DMS153 treated with DMSO at 0.1 percent for 48 hours (cell line): ENCODE measurements around the gene CDH1.
"Not testable (repeated sequence)": the region's sequence is repeated elsewhere in the genome, so short reads cannot be mapped to it uniquely, and the experiment has no call there.

Experiments
- DNase-seq: peaks from one replicate; lab custom pipeline; 2025; ENCODE audit not compliant: unreplicated experiment; lab: John Stamatoyannopoulos, UW

The CDH1 gene

GRCh38 chr16:68787419-68787807, 50.3 kb downstream of the CDH1 start:
- not testable (repeated sequence) for DNase-seq

- DNase-seq, result no peak
Observed at GRCh38 chr16:68790130-68790761, 53.2 kb downstream of the CDH1 start.

GRCh38 chr16:68790944-68791343, 53.9 kb downstream of the CDH1 start:
- DNase-seq, result no peak

GRCh38 chr16:68792465-68793324, 55.6 kb downstream of the CDH1 start:
- DNase-seq, result no peak

GRCh38 chr16:68793401-68793857, 56.3 kb downstream of the CDH1 start:
- DNase-seq, result no peak

- DNase-seq, result peak; percentile 41
Observed at GRCh38 chr16:68798398-68798797, 61.3 kb downstream of the CDH1 start.

GRCh38 chr16:68800257-68800875, 63.3 kb downstream of the CDH1 start:
- peak; percentile 66 for DNase-seq

- no peak for DNase-seq
Observed at GRCh38 chr16:68802190-68802589, 65.1 kb downstream of the CDH1 start.

- DNase-seq, result no peak
Observed at GRCh38 chr16:68806422-68806821, 69.3 kb downstream of the CDH1 start.

GRCh38 chr16:68806981-68807380, 69.9 kb downstream of the CDH1 start:
- DNase-seq, result no peak

GRCh38 chr16:68814516-68814915, 77.4 kb downstream of the CDH1 start:
- no peak for DNase-seq

- DNase-seq, result no peak
Observed at GRCh38 chr16:68823401-68824135, 86.5 kb downstream of the CDH1 start.

GRCh38 chr16:68825427-68825826, 88.3 kb downstream of the CDH1 start:
- DNase-seq, result no peak

GRCh38 chr16:68826652-68827051, 89.6 kb downstream of the CDH1 start:
- no peak for DNase-seq

- DNase-seq, result no peak
Observed at GRCh38 chr16:68833251-68833650, 96.2 kb downstream of the CDH1 start.

- no peak for DNase-seq
Observed at GRCh38 chr16:68834550-68834949, 97.5 kb downstream of the CDH1 start.

- no peak for DNase-seq
Observed at GRCh38 chr16:68835970-68836369, 98.9 kb downstream of the CDH1 start.

- no peak for DNase-seq
Observed at GRCh38 chr16:68839831-68840230, 102.7 kb downstream of the CDH1 start.

GRCh38 chr16:68842964-68843481, 105.9 kb downstream of the CDH1 start:
- not testable (repeated sequence) for DNase-seq

- peak; percentile 52 for DNase-seq
Observed at GRCh38 chr16:68843482-68844210, 106.6 kb downstream of the CDH1 start, which contains the start of gene TANGO6. TANGO6 (plus strand) TSS chr16:68843531; CDS start chr16:68843618, 87 bp downstream.
